Muscle layer of colon (tissue), 2 donors: ENCODE measurements around the gene MRPL40.

ENCODE experiments used
- H3K27ac ChIP-seq: one replicate; pipeline ENCODE4 v1.7.0; 2013; ENCODE audit warnings: low read depth, mild to moderate bottlenecking, low read length, moderate library complexity
- H3K27me3 ChIP-seq, 2 donors: one replicate each; pipeline ENCODE4 v1.7.0; 2013; ENCODE audit warnings: low read length in 2 of 2, mild to moderate bottlenecking in 2 of 2; ENCODE audit not compliant: insufficient read depth in 2 of 2, control insufficient read depth in 1 of 2
- H3K36me3 ChIP-seq: one replicate; pipeline ENCODE4 v1.7.0; 2013; ENCODE audit warnings: mild to moderate bottlenecking, low read length; ENCODE audit not compliant: insufficient read depth
- H3K4me1 ChIP-seq: one replicate; pipeline ENCODE4 v1.7.0; 2013; ENCODE audit warnings: mild to moderate bottlenecking, low read length; ENCODE audit not compliant: insufficient read depth
- H3K4me3 ChIP-seq, 2 donors: one replicate each; pipeline ENCODE4 v1.7.0; 2013; ENCODE audit warnings: low read length in 2 of 2, low read depth in 1 of 2, mild to moderate bottlenecking in 1 of 2, moderate library complexity in 1 of 2
- H3K9ac ChIP-seq: one replicate; pipeline ENCODE4 v1.7.0; 2013; ENCODE audit warnings: low read length
- H3K9me3 ChIP-seq: one replicate; pipeline ENCODE4 v1.7.0; 2013; ENCODE audit warnings: mild to moderate bottlenecking, low read length
- donor health status: abdominal sarcoma.
- donor health status: Adenocarcinoma of cecum.

MRPL40 gene

GRCh38 chr22:19407649-19408606 lies 24.4 kb upstream of the MRPL40 start:
- H3K27me3 ChIP-seq, result no peaks in the 10 kb centered on the region
- no peaks in the 10 kb centered on the region for H3K4me1 ChIP-seq
- no peak overlapping the region for H3K4me3 ChIP-seq
- peaks cover 40% of the 10 kb centered on the region for H3K36me3 ChIP-seq
- no peak overlapping the region for H3K27ac ChIP-seq
- H3K9me3 ChIP-seq, result no peaks in the 10 kb centered on the region
- no peak overlapping the region for H3K9ac ChIP-seq

GRCh38 chr22:19410941-19411689 lies 21.2 kb upstream of the MRPL40 start:
- H3K27ac ChIP-seq, result no peak overlapping the region
- no peaks in the 10 kb centered on the region for H3K4me1 ChIP-seq
- H3K4me3 ChIP-seq, result no peak overlapping the region
- H3K9ac ChIP-seq, result no peak overlapping the region
- H3K36me3 ChIP-seq, result peaks cover 20% of the 10 kb centered on the region
- H3K27me3 ChIP-seq, result no peaks in the 10 kb centered on the region
- no peaks in the 10 kb centered on the region for H3K9me3 ChIP-seq

- H3K4me1 ChIP-seq, result no peaks in the 10 kb centered on the region
- H3K27me3 ChIP-seq, result no peaks in the 10 kb centered on the region
- no peak overlapping the region for H3K27ac ChIP-seq
- H3K36me3 ChIP-seq, result peaks cover 18% of the 10 kb centered on the region
- no peak overlapping the region for H3K4me3 ChIP-seq
- no peaks in the 10 kb centered on the region for H3K9me3 ChIP-seq
- no peak overlapping the region for H3K9ac ChIP-seq
Observed at GRCh38 chr22:19411690-19412045, 20.7 kb upstream of the MRPL40 start.

GRCh38 chr22:19412478-19412877 lies 19.9 kb upstream of the MRPL40 start:
- no peaks in the 10 kb centered on the region for H3K27me3 ChIP-seq
- no peaks in the 10 kb centered on the region for H3K9me3 ChIP-seq
- H3K36me3 ChIP-seq, result peaks cover 12% of the 10 kb centered on the region
- no peak overlapping the region for H3K9ac ChIP-seq
- no peak overlapping the region for H3K4me3 ChIP-seq
- no peak overlapping the region for H3K27ac ChIP-seq
- H3K4me1 ChIP-seq, result no peaks in the 10 kb centered on the region

GRCh38 chr22:19412923-19413322 lies 19.4 kb upstream of the MRPL40 start:
- Histone ChIP-seq H3K9ac (no peak overlapping the region), H3K4me1 (no peaks in the 10 kb centered on the region)

GRCh38 chr22:19419086-19419463 lies 13.3 kb upstream of the MRPL40 start:
- Histone ChIP-seq H3K36me3 (no peaks in the 10 kb centered on the region), H3K4me1 (peaks cover 5% of the 10 kb centered on the region), H3K9ac (no peak overlapping the region), H3K4me3 (no peak overlapping the region), H3K27me3 (no peaks in the 10 kb centered on the region), H3K9me3 (no peaks in the 10 kb centered on the region), H3K27ac (no peak overlapping the region)

More at GRCh38 chr22:19412923-19413322, 19.4 kb upstream of the MRPL40 start:
- Histone ChIP-seq H3K36me3 (peaks cover 8% of the 10 kb centered on the region), H3K9me3 (no peaks in the 10 kb centered on the region), H3K4me3 (no peak overlapping the region), H3K27me3 (no peaks in the 10 kb centered on the region), H3K27ac (no peak overlapping the region)

GRCh38 chr22:19419464-19420178 lies 12.7 kb upstream of the MRPL40 start:
- Histone ChIP-seq H3K9me3 (no peaks in the 10 kb centered on the region), H3K4me3 (no peak overlapping the region), H3K4me1 (peaks cover 6% of the 10 kb centered on the region), H3K27me3 (no peaks in the 10 kb centered on the region), H3K9ac (no peak overlapping the region), H3K27ac (no peak overlapping the region), H3K36me3 (no peaks in the 10 kb centered on the region)

- Histone ChIP-seq H3K9ac (no peak overlapping the region), H3K27ac (no peak overlapping the region), H3K36me3 (no peaks in the 10 kb centered on the region), H3K4me1 (peaks cover 6% of the 10 kb centered on the region), H3K9me3 (no peaks in the 10 kb centered on the region), H3K4me3 (no peak overlapping the region), H3K27me3 (no peaks in the 10 kb centered on the region)
Observed at GRCh38 chr22:19420321-19420720, 12.0 kb upstream of the MRPL40 start.

- H3K9me3 ChIP-seq, result no peaks in the 10 kb centered on the region
- H3K9ac ChIP-seq, result no peak overlapping the region
- H3K27ac ChIP-seq, result no peak overlapping the region
- H3K4me1 ChIP-seq, result peaks cover 6% of the 10 kb centered on the region
- no peaks in the 10 kb centered on the region for H3K27me3 ChIP-seq
- no peak overlapping the region for H3K4me3 ChIP-seq
- H3K36me3 ChIP-seq, result no peaks in the 10 kb centered on the region
Observed at GRCh38 chr22:19422440-19423301, 9.7 kb upstream of the MRPL40 start.

GRCh38 chr22:19424186-19424500 lies 8.2 kb upstream of the MRPL40 start:
- Histone ChIP-seq H3K36me3 (no peaks in the 10 kb centered on the region), H3K27me3 (no peaks in the 10 kb centered on the region), H3K4me3 (no peak overlapping the region), H3K9ac (no peak overlapping the region), H3K4me1 (peaks cover 6% of the 10 kb centered on the region), H3K9me3 (no peaks in the 10 kb centered on the region), H3K27ac (no peak overlapping the region)
